Measurements from ENCODE around the gene DDX11. TPM values are rescaled to one million over a fixed set of nuclear protein-coding genes. Genes with fewer than 3 reads are reported as not detected.
"Not testable (repeated sequence)": the region's sequence is repeated elsewhere in the genome, so short reads cannot be mapped to it uniquely, and the experiment has no call there.

The DDX11 gene
- total RNA-seq, 2 experiments from 2014 or later: 143 to 147 TPM

GRCh38 chr12:31095080-31095860 is 21.6 kb downstream of the DDX11 start:
- H3K9me3 Mint-ChIP-seq, H3K27ac Mint-ChIP-seq, POLR2A ChIA-PET: not testable (repeated sequence)

GRCh38 chr12:31096251-31097065 is 22.8 kb downstream of the DDX11 start:
- H3K27ac Mint-ChIP-seq; CTCF ChIA-PET; POLR2A ChIA-PET; ATAC-seq; DNase-seq; H3K4me3 Mint-ChIP-seq; H3K27me3 Mint-ChIP-seq; H3K9me3 Mint-ChIP-seq; intact Hi-C loops (cut with micrococcal nuclease); H3K4me1 Mint-ChIP-seq (ENCODE audit: low read depth): not testable (repeated sequence)
- H3K36me3 Mint-ChIP-seq (ENCODE audit: low read depth): peaks cover 33% of the 10 kb centered on the region

More at GRCh38 chr12:31095080-31095860, 21.6 kb downstream of the DDX11 start:
- intact Hi-C loops (cut with micrococcal nuclease); H3K4me3 Mint-ChIP-seq; CTCF ChIA-PET; H3K4me1 Mint-ChIP-seq (ENCODE audit: low read depth); H3K27me3 Mint-ChIP-seq; ATAC-seq; DNase-seq: not testable (repeated sequence)
- H3K36me3 Mint-ChIP-seq (ENCODE audit: low read depth): peaks cover 28% of the 10 kb centered on the region

GRCh38 chr12:31097819-31098218 is 24.2 kb downstream of the DDX11 start:
- H3K27me3 Mint-ChIP-seq; H3K9me3 Mint-ChIP-seq; DNase-seq; ATAC-seq; H3K4me1 Mint-ChIP-seq (ENCODE audit: low read depth); CTCF ChIA-PET; intact Hi-C loops (cut with micrococcal nuclease); H3K4me3 Mint-ChIP-seq; POLR2A ChIA-PET; H3K27ac Mint-ChIP-seq: not testable (repeated sequence)
- H3K36me3 Mint-ChIP-seq (ENCODE audit: low read depth): peaks cover 37% of the 10 kb centered on the region

- H3K9me3 Mint-ChIP-seq; H3K4me3 Mint-ChIP-seq; CTCF ChIA-PET; intact Hi-C loops (cut with micrococcal nuclease); POLR2A ChIA-PET; DNase-seq; H3K27me3 Mint-ChIP-seq; ATAC-seq; H3K27ac Mint-ChIP-seq; H3K4me1 Mint-ChIP-seq (ENCODE audit: low read depth): not testable (repeated sequence)
- H3K36me3 Mint-ChIP-seq (ENCODE audit: low read depth): peaks cover 37% of the 10 kb centered on the region
Observed at GRCh38 chr12:31098363-31098762, 24.7 kb downstream of the DDX11 start.

- CTCF ChIA-PET; H3K9me3 Mint-ChIP-seq; intact Hi-C loops (cut with micrococcal nuclease); POLR2A ChIA-PET; ATAC-seq; DNase-seq; H3K27ac Mint-ChIP-seq; H3K27me3 Mint-ChIP-seq; H3K4me3 Mint-ChIP-seq; H3K4me1 Mint-ChIP-seq (ENCODE audit: low read depth): not testable (repeated sequence)
- H3K36me3 Mint-ChIP-seq (ENCODE audit: low read depth): peaks cover 37% of the 10 kb centered on the region
Observed at GRCh38 chr12:31098771-31099170, 25.1 kb downstream of the DDX11 start.

GRCh38 chr12:31099434-31099833 is 25.8 kb downstream of the DDX11 start:
- ATAC-seq; CTCF ChIA-PET; H3K9me3 Mint-ChIP-seq; DNase-seq; POLR2A ChIA-PET; H3K27me3 Mint-ChIP-seq; intact Hi-C loops (cut with micrococcal nuclease); H3K4me3 Mint-ChIP-seq; H3K27ac Mint-ChIP-seq; H3K4me1 Mint-ChIP-seq (ENCODE audit: low read depth): not testable (repeated sequence)
- H3K36me3 Mint-ChIP-seq (ENCODE audit: low read depth): peaks cover 39% of the 10 kb centered on the region

- H3K4me3 Mint-ChIP-seq; DNase-seq; H3K4me1 Mint-ChIP-seq (ENCODE audit: low read depth); H3K9me3 Mint-ChIP-seq; CTCF ChIA-PET; POLR2A ChIA-PET; intact Hi-C loops (cut with micrococcal nuclease); H3K27me3 Mint-ChIP-seq; H3K27ac Mint-ChIP-seq; ATAC-seq: not testable (repeated sequence)
- H3K36me3 Mint-ChIP-seq (ENCODE audit: low read depth): peaks cover 34% of the 10 kb centered on the region
Observed at GRCh38 chr12:31100503-31101208, 27.0 kb downstream of the DDX11 start.

- H3K36me3 Mint-ChIP-seq (ENCODE audit: low read depth): peaks cover 26% of the 10 kb centered on the region
- POLR2A ChIA-PET; H3K4me1 Mint-ChIP-seq (ENCODE audit: low read depth); DNase-seq; intact Hi-C loops (cut with micrococcal nuclease); H3K4me3 Mint-ChIP-seq; H3K9me3 Mint-ChIP-seq; H3K27me3 Mint-ChIP-seq; ATAC-seq; CTCF ChIA-PET; H3K27ac Mint-ChIP-seq: not testable (repeated sequence)
Observed at GRCh38 chr12:31102125-31102524, 28.5 kb downstream of the DDX11 start.

GRCh38 chr12:31102596-31102995 is 28.9 kb downstream of the DDX11 start:
- intact Hi-C loops (cut with micrococcal nuclease); H3K4me3 Mint-ChIP-seq; DNase-seq; H3K9me3 Mint-ChIP-seq; CTCF ChIA-PET; H3K27me3 Mint-ChIP-seq; POLR2A ChIA-PET; ATAC-seq; H3K27ac Mint-ChIP-seq; H3K4me1 Mint-ChIP-seq (ENCODE audit: low read depth): not testable (repeated sequence)
- peaks cover 25% of the 10 kb centered on the region for H3K36me3 Mint-ChIP-seq (ENCODE audit: low read depth)

- H3K4me3 Mint-ChIP-seq; H3K27ac Mint-ChIP-seq; H3K27me3 Mint-ChIP-seq; H3K9me3 Mint-ChIP-seq; ATAC-seq; DNase-seq; H3K4me1 Mint-ChIP-seq (ENCODE audit: low read depth); POLR2A ChIA-PET; intact Hi-C loops (cut with micrococcal nuclease); CTCF ChIA-PET: not testable (repeated sequence)
- H3K36me3 Mint-ChIP-seq (ENCODE audit: low read depth): peaks cover 25% of the 10 kb centered on the region
Observed at GRCh38 chr12:31103561-31103975, 29.9 kb downstream of the DDX11 start.

GRCh38 chr12:31104220-31104619 is 30.6 kb downstream of the DDX11 start:
- H3K4me3 Mint-ChIP-seq; H3K9me3 Mint-ChIP-seq; CTCF ChIA-PET; intact Hi-C loops (cut with micrococcal nuclease); ATAC-seq; H3K27ac Mint-ChIP-seq; DNase-seq; POLR2A ChIA-PET; H3K27me3 Mint-ChIP-seq; H3K4me1 Mint-ChIP-seq (ENCODE audit: low read depth): not testable (repeated sequence)
- peaks cover 22% of the 10 kb centered on the region for H3K36me3 Mint-ChIP-seq (ENCODE audit: low read depth)

Measured in activated CD8-positive, alpha-beta T cell treated with anti-CD3 and anti-CD28 coated beads for 36 hours (primary cell).